Neural cell (in vitro differentiated cells): ENCODE data around the gene MAGEB3. TPM values are rescaled to one million over a fixed set of nuclear protein-coding genes. Genes with fewer than 3 reads are reported as not detected.

Experiments
- H2AFZ ChIP-seq: fragments of 200-600, 300-800 bp; sonication (generic), shearing (Covaris generic); 2 replicates; pipeline ENCODE4 v1.6.0; 2014; ENCODE audit warnings: low read depth, mild to moderate bottlenecking, antibody characterized with exemption, low read length, moderate library complexity
- H3F3A ChIP-seq: fragments of 200-600 bp; shearing (Covaris generic); 2 replicates; pipeline ENCODE4 v1.6.1; 2016; ENCODE audit warnings: mild to moderate bottlenecking, moderate library complexity, mixed read lengths, antibody characterized with exemption, low read length; ENCODE audit not compliant: insufficient read depth, poor library complexity, severe bottlenecking
- H3K27ac ChIP-seq: fragments of 200-600, 300-800 bp; sonication (generic), shearing (Covaris generic); 2 replicates; pipeline ENCODE4 v1.5.1; 2014; ENCODE audit warnings: mild to moderate bottlenecking, low read length, moderate library complexity
- H3K27me3 ChIP-seq: fragments of 300-800, 200-600 bp; sonication (generic), shearing (Covaris generic); 2 replicates; pipeline ENCODE4 v1.6.0; 2014; ENCODE audit warnings: mild to moderate bottlenecking, low read depth, low read length, moderate library complexity; ENCODE audit not compliant: insufficient read depth
- H3K36me3 ChIP-seq: fragments of 300-800, 200-600 bp; sonication (generic), shearing (Covaris generic); 2 replicates; pipeline ENCODE4 v1.5.1; 2014; ENCODE audit warnings: mild to moderate bottlenecking, antibody characterized with exemption, low read length, moderate library complexity; ENCODE audit not compliant: insufficient read depth
- H3K4me2 ChIP-seq: fragments of 300-800, 200-600 bp; sonication (generic), shearing (Covaris generic); 2 replicates; pipeline ENCODE4 v1.6.0; 2014; ENCODE audit warnings: mild to moderate bottlenecking, low read length
- H3K4me3 ChIP-seq: fragments of 300-800, 200-600 bp; sonication (generic), shearing (Covaris generic); 2 replicates; pipeline ENCODE4 v1.5.1; 2014; ENCODE audit warnings: mild to moderate bottlenecking, low read length, moderate library complexity
- H3K79me2 ChIP-seq: fragments of 200-600 bp; shearing (Covaris generic); replicated peaks from 2 replicates; pipeline ENCODE4 v1.6.0; 2014; ENCODE audit warnings: mild to moderate bottlenecking, low read length, moderate library complexity; ENCODE audit not compliant: insufficient read depth
- H3K9ac ChIP-seq: fragments of 300-800, 200-600 bp; sonication (generic), shearing (Covaris generic); 2 replicates; pipeline ENCODE4 v1.6.1; 2016; ENCODE audit warnings: mild to moderate bottlenecking, low read length, mixed read lengths
- H3K9me2 ChIP-seq: fragments of 200-600 bp; shearing (Covaris generic); 2 replicates; pipeline ENCODE4 v1.6.1; 2016; ENCODE audit warnings: mild to moderate bottlenecking, low read length, mixed read lengths; ENCODE audit not compliant: insufficient read depth
- H3K9me3 ChIP-seq: fragments of 200-600, 300-800 bp; sonication (generic), shearing (Covaris generic); 2 replicates; pipeline ENCODE4 v1.6.1; 2016; ENCODE audit warnings: mild to moderate bottlenecking, mixed run types, low read length, moderate library complexity, mixed read lengths
- H4K20me1 ChIP-seq: fragments of 200-600 bp; shearing (Covaris generic); 2 replicates; pipeline ENCODE4 v1.6.1; 2016; ENCODE audit warnings: mild to moderate bottlenecking, mixed run types; ENCODE audit not compliant: insufficient read depth
- CTCF ChIP-seq: fragments of 450-650 bp; IDR thresholded peaks from 2 replicates; pipeline ENCODE4 v1.5.1; 2014; ENCODE audit warnings: antibody characterized with exemption, mild to moderate bottlenecking, moderate library complexity; ENCODE audit not compliant: poor library complexity, severe bottlenecking
- EP300 ChIP-seq: fragments of 450-650 bp; conservative IDR thresholded peaks from 2 replicates; pipeline ENCODE4 v1.6.1; 2014; ENCODE audit warnings: antibody characterized with exemption, mild to moderate bottlenecking, moderate library complexity; ENCODE audit not compliant: poor library complexity, severe bottlenecking
- EZH2 ChIP-seq: fragments of 200-600, 300-800 bp; shearing (Covaris generic), sonication (generic); IDR thresholded peaks from 2 replicates; pipeline ENCODE4 v1.6.1; 2014; ENCODE audit warnings: antibody characterized with exemption, low read length, borderline replicate concordance, mild to moderate bottlenecking; ENCODE audit not compliant: insufficient read depth, poor library complexity, severe bottlenecking
- MXI1 ChIP-seq: fragments of 450-650 bp; conservative IDR thresholded peaks from 2 replicates; pipeline ENCODE4 v1.6.1; 2014; ENCODE audit warnings: antibody characterized with exemption, mild to moderate bottlenecking; ENCODE audit not compliant: poor library complexity, severe bottlenecking
- POLR2AphosphoS5 ChIP-seq: IDR thresholded peaks from 2 replicates; pipeline ENCODE4 v1.6.1; 2012
- RAD21 ChIP-seq: fragments of 450-650 bp; conservative IDR thresholded peaks from 2 replicates; pipeline ENCODE4 v1.6.1; 2014; ENCODE audit warnings: antibody characterized with exemption, mild to moderate bottlenecking, moderate library complexity
- SMC3 ChIP-seq: fragments of 450-650 bp; conservative IDR thresholded peaks from 2 replicates; pipeline ENCODE4 v1.6.1; 2014; ENCODE audit warnings: antibody characterized with exemption, mild to moderate bottlenecking, moderate library complexity; ENCODE audit not compliant: poor library complexity
- TAF1 ChIP-seq: IDR thresholded peaks from 2 replicates; pipeline ENCODE4 v1.6.1; 2012; ENCODE audit warnings: low read depth
- polyA plus RNA-seq: library from polyadenylated mRNA; depleted of rRNA; stranded (reverse); fragments of >200 nt; gene quantifications from 2 replicates; pipeline ENCODE4 v1.2.3, GENCODE V29; 2014
- TF ChIP-seq, protein P1 (sequence below): IDR thresholded peaks from 2 replicates; pipeline ENCODE4 v1.6.1; 2012; ENCODE audit warnings: borderline replicate concordance

Gene MAGEB3
- polyA plus RNA-seq, 1 donor from 2014 or later = not detected

GRCh38 chrX:30262763-30263162, 32.3 kb downstream of the MAGEB3 start:
- Histone ChIP-seq H2AFZ (no peak overlapping the region), H3K27ac (no peak overlapping the region), H3K4me3 (no peak overlapping the region), H3K79me2 (no peaks in the 10 kb centered on the region), H3K36me3 (no peaks in the 10 kb centered on the region), H3F3A (no peaks in the 10 kb centered on the region), H3K27me3 (no peaks in the 10 kb centered on the region), H3K9me3 (no peaks in the 10 kb centered on the region), H3K9ac (no peak overlapping the region), H3K4me2 (no peak overlapping the region), H4K20me1 (no peaks in the 10 kb centered on the region), H3K9me2 (no peaks in the 10 kb centered on the region)
- TF ChIP-seq RAD21 = no peak
- TF ChIP-seq, protein P1, sequence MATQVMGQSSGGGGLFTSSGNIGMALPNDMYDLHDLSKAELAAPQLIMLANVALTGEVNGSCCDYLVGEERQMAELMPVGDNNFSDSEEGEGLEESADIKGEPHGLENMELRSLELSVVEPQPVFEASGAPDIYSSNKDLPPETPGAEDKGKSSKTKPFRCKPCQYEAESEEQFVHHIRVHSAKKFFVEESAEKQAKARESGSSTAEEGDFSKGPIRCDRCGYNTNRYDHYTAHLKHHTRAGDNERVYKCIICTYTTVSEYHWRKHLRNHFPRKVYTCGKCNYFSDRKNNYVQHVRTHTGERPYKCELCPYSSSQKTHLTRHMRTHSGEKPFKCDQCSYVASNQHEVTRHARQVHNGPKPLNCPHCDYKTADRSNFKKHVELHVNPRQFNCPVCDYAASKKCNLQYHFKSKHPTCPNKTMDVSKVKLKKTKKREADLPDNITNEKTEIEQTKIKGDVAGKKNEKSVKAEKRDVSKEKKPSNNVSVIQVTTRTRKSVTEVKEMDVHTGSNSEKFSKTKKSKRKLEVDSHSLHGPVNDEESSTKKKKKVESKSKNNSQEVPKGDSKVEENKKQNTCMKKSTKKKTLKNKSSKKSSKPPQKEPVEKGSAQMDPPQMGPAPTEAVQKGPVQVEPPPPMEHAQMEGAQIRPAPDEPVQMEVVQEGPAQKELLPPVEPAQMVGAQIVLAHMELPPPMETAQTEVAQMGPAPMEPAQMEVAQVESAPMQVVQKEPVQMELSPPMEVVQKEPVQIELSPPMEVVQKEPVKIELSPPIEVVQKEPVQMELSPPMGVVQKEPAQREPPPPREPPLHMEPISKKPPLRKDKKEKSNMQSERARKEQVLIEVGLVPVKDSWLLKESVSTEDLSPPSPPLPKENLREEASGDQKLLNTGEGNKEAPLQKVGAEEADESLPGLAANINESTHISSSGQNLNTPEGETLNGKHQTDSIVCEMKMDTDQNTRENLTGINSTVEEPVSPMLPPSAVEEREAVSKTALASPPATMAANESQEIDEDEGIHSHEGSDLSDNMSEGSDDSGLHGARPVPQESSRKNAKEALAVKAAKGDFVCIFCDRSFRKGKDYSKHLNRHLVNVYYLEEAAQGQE = no peak
- no peak for TF ChIP-seq SMC3
- no peak for TF ChIP-seq CTCF
- TF ChIP-seq MXI1 = no peak
- TF ChIP-seq EP300 = no peak

DNA sequence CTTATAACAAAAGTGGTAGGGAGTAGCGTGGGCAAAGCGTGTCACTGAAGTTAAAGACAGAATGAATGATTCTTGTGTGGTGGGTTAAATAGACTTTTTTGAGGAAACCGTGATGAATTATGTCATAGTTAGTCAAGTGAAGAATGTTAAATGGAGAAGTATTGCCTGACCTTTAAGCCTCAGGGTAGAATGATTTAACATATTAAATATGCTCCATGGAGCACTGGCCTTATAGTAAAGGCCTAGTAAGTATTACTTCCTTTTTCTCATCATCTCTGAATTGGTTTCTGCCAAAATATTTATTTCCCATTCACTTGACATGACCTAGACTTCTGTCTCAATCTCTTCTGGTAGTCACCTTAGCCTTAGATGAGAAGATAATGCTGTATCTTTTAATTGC, 40.2 kb downstream of the MAGEB3 start:
- Histone ChIP-seq H3K36me3 (no peaks in the 10 kb centered on the region), H3K27ac (no peak overlapping the region), H3K9me2 (no peaks in the 10 kb centered on the region), H3K27me3 (no peaks in the 10 kb centered on the region), H3K4me3 (no peak overlapping the region), H4K20me1 (no peaks in the 10 kb centered on the region), H3K4me2 (no peak overlapping the region), H3K9ac (no peak overlapping the region), H3K79me2 (no peaks in the 10 kb centered on the region), H3K9me3 (no peaks in the 10 kb centered on the region), H2AFZ (no peak overlapping the region), H3F3A (no peaks in the 10 kb centered on the region)
- no peak for TF ChIP-seq EP300
- TF ChIP-seq, protein P1 = no peak
- no peak for TF ChIP-seq POLR2AphosphoS5
- TF ChIP-seq TAF1 = no peak
- no peak for TF ChIP-seq EZH2
- no peak for TF ChIP-seq RAD21
- TF ChIP-seq SMC3 = no peak
- no peak for TF ChIP-seq CTCF
- TF ChIP-seq MXI1 = no peak
